ENCODE results near the gene AGBL4.

The AGBL4 gene

GRCh38 chr1:48581270-48581669 is 1442.5 kb downstream of the AGBL4 start:
- POLR2A ChIA-PET: no interaction called here
- CTCF ChIA-PET: interaction anchor here (0.7 to 2.3 kb wide), 3 partner anchors 8 to 10 kb away, joined by 3 to 7 read pairs (median 7); no protein-coding TSS in a partner anchor
- DNase-seq (ENCODE audit: extremely low spot score): no peak
- TF ChIP-seq CTCF (IDR thresholded peaks at IDR 0.05; ENCODE audit: control extremely low read depth, extremely low read depth, low read depth, missing control alignments): no peak

GRCh38 chr1:48576565-48576964 is 1447.2 kb downstream of the AGBL4 start:
- POLR2A ChIA-PET: no interaction called here
- CTCF ChIA-PET: interaction anchor here (0.9 to 1.5 kb wide), 5 partner anchors 10 to 121 kb away, joined by 3 read pairs; no protein-coding TSS in a partner anchor
- TF ChIP-seq CTCF (IDR thresholded peaks at IDR 0.05; ENCODE audit: control extremely low read depth, extremely low read depth, low read depth, missing control alignments): no peak
- no peak for DNase-seq (ENCODE audit: extremely low spot score)

- POLR2A ChIA-PET: no interaction called here
- CTCF ChIA-PET: interaction anchor here (0.8 to 1.7 kb wide), 6 partner anchors 8 to 1760 kb away, joined by 3 to 8 read pairs (median 4); no protein-coding TSS in a partner anchor
- peak; percentile 39 for DNase-seq (ENCODE audit: extremely low spot score)
- peak; percentile 60 for TF ChIP-seq CTCF (IDR thresholded peaks at IDR 0.05; ENCODE audit: control extremely low read depth, extremely low read depth, low read depth, missing control alignments)
These were observed 1451.0 kb downstream of the AGBL4 start for GRCh38 chr1:48572646-48573258.

GRCh38 chr1:48572134-48572533 is 1451.6 kb downstream of the AGBL4 start:
- DNase-seq (ENCODE audit: extremely low spot score): no peak
- TF ChIP-seq CTCF (IDR thresholded peaks at IDR 0.05; ENCODE audit: control extremely low read depth, extremely low read depth, low read depth, missing control alignments): no peak
- ChIA-PET POLR2A (no interaction called here), CTCF (interaction anchor here (0.8 to 1.9 kb wide), 8 partner anchors 9 to 1761 kb away, joined by 3 to 8 read pairs (median 4); no protein-coding TSS in a partner anchor)

- POLR2A ChIA-PET: no interaction called here
- no peak for TF ChIP-seq CTCF (IDR thresholded peaks at IDR 0.05; ENCODE audit: control extremely low read depth, extremely low read depth, low read depth, missing control alignments)
- no peak for DNase-seq (ENCODE audit: extremely low spot score)
- CTCF ChIA-PET: interaction anchor here (0.7 to 1.9 kb wide), 6 partner anchors 10 to 246 kb away, joined by 3 to 8 read pairs (median 4); no protein-coding TSS in a partner anchor
These were observed 1452.3 kb downstream of the AGBL4 start for GRCh38 chr1:48571303-48571987.

GRCh38 chr1:48570568-48570967 is 1453.2 kb downstream of the AGBL4 start:
- ChIA-PET CTCF (interaction anchor here (1.3 to 1.9 kb wide), 3 partner anchors 10 to 21 kb away, joined by 3 to 7 read pairs (median 4); no protein-coding TSS in a partner anchor), POLR2A (no interaction called here)
- DNase-seq (ENCODE audit: extremely low spot score): no peak
- TF ChIP-seq CTCF (IDR thresholded peaks at IDR 0.05; ENCODE audit: control extremely low read depth, extremely low read depth, low read depth, missing control alignments): no peak

Measured in GM10248 (cell line).